WTC11 (cell line): Measurements from ENCODE around the gene KAZN.

Source experiments
- ATF3 ChIP-seq: sonication (generic); formaldehyde crosslinking; conservative IDR thresholded peaks from 2 replicates; pipeline ENCODE4 v1.8.1; 2022; ENCODE audit warnings: mild to moderate bottlenecking, missing genetic modification reagents
- CBFB ChIP-seq: sonication (generic); formaldehyde crosslinking; IDR thresholded peaks from 2 replicates; pipeline ENCODE4 v1.8.1; 2022; ENCODE audit warnings: mild to moderate bottlenecking, low read depth, missing genetic modification reagents
- CTCF ChIP-seq: fragments of 200-600 bp; IDR thresholded peaks from 2 replicates; pipeline ENCODE4 v1.8.0; 2022; ENCODE audit warnings: antibody characterized with exemption
- ESRRA ChIP-seq: sonication (generic); formaldehyde crosslinking; IDR thresholded peaks from 2 replicates; pipeline ENCODE4 v1.8.1; 2022; ENCODE audit warnings: mild to moderate bottlenecking, missing genetic modification reagents, borderline replicate concordance
- FOXJ3 ChIP-seq: sonication (generic); formaldehyde crosslinking; IDR thresholded peaks from 2 replicates; pipeline ENCODE4 v1.9.0; 2021; ENCODE audit warnings: missing genetic modification reagents, mild to moderate bottlenecking, borderline replicate concordance
- GABPB1 ChIP-seq: sonication (generic); formaldehyde crosslinking; IDR thresholded peaks from 2 replicates; pipeline ENCODE4 v1.8.1; 2023; ENCODE audit warnings: mild to moderate bottlenecking, missing genetic modification reagents
- HMGXB4 ChIP-seq: sonication (generic); formaldehyde crosslinking; IDR thresholded peaks from 2 replicates; pipeline ENCODE4 v1.8.1; 2023; ENCODE audit warnings: mild to moderate bottlenecking, moderate library complexity, missing genetic modification reagents
- NR2C2 ChIP-seq: sonication (generic); formaldehyde crosslinking; IDR thresholded peaks from 2 replicates; pipeline ENCODE4 v1.8.0; 2022; ENCODE audit warnings: mild to moderate bottlenecking, missing genetic modification reagents
- SMAD3 ChIP-seq: sonication (generic); formaldehyde crosslinking; IDR thresholded peaks from 2 replicates; pipeline ENCODE4 v1.8.0; 2022; ENCODE audit warnings: missing genetic modification reagents, mild to moderate bottlenecking, borderline replicate concordance
- SP1 ChIP-seq: sonication (generic); formaldehyde crosslinking; conservative IDR thresholded peaks from 2 replicates; pipeline ENCODE4 v1.8.1; 2022; ENCODE audit warnings: missing genetic modification reagents
- USF2 ChIP-seq: sonication (generic); formaldehyde crosslinking; IDR thresholded peaks from 2 replicates; pipeline ENCODE4 v1.8.1; 2023; ENCODE audit warnings: mild to moderate bottlenecking, missing genetic modification reagents, moderate library complexity

- TF ChIP-seq CTCF (no peak), CBFB (no peak), SP1 (CRISPR knock-in tag) (no peak), ESRRA (CRISPR knock-in tag) (no peak), NR2C2 (no peak), USF2 (CRISPR knock-in tag) (no peak), ATF3 (CRISPR knock-in tag) (no peak), GABPB1 (CRISPR knock-in tag) (no peak), SMAD3 (CRISPR knock-in tag) (no peak), HMGXB4 (CRISPR knock-in tag) (no peak), FOXJ3 (CRISPR knock-in tag) (no peak)
Measured at GRCh38 chr1:15068997-15069396, 470.5 kb downstream of the KAZN start.
